DMS53 treated with DMSO at 0.1 percent for 48 hours (cell line): ENCODE measurements around the gene NUMBL.
"Not testable (repeated sequence)": the region's sequence is repeated elsewhere in the genome, so short reads cannot be mapped to it uniquely, and the experiment has no call there.

Experiments
- DNase-seq: peaks from one replicate; lab custom pipeline; 2025; ENCODE audit not compliant: unreplicated experiment; lab: John Stamatoyannopoulos, UW

NUMBL gene

DNA sequence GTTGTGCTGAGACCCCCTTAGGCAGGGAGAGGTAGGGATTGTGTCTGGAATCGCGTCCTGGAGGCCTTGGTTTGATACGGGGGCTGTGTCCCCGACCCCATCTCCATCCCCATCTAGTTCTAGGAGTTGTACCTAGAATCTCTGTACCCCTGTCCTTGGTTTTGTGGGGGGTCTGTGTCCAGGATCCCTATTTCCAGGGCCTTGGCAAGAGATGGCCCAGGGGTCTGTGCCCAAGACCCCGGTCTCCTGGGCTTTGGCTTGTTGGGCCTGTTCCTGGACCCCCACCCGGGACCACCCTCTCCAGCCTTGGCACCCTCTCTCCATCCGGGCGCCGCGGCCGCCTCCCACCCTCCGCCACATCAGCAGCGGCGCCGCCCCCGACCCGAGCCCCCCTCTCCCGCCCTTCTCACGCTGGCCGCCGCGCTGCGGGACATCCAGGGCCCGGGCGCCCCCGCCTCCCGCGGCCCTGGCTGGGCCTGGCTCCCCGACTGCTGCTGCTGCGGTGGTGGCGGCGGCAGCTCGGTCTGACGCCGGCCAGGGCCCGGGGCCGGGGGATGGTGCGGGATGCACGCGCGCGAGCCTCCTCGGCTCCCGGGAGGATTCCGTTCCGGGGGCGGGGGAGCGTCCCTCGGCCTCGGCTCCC lies at the start of gene NUMBL:
Gene NUMBL, minus strand, starts transcription at position 602 of the 643 bp plus-strand sequence. Its CDS starts 168 bp downstream, at position 434.
- no peak for DNase-seq

DNA sequence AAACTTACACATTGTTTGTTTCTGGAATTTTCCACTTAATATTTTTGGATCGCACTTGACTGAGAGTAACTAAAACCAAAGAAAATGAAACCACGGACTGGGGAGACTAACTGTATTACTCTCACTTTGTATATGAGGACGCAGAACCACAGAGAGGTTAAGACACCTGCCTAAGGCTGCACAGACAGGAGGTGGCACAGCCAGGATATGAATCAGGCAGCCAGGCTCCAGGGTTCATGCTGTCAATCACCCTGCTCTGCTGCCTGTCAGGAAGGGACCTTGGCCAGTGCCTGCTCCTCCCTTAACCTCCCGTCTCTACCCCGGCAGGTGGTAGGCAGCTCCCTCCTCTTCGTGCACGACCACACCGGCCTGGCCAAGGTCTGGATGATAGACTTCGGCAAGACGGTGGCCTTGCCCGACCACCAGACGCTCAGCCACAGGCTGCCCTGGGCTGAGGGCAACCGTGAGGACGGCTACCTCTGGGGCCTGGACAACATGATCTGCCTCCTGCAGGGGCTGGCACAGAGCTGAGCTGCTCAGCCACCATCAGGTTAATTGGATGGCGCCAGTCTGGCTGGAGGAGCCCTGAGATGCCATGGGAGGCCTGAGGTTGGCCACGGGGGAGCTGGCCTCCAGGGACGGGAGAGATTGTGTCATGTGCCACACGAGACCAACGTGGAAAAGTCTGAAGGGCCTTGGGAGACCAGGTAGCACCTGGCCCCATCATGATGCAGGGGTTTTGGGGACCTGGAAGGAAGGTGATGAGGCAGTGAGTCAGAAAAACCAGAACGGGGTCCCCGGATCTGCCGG lies 48.8 kb upstream of the NUMBL start:
- DNase-seq, result no peak

DNA sequence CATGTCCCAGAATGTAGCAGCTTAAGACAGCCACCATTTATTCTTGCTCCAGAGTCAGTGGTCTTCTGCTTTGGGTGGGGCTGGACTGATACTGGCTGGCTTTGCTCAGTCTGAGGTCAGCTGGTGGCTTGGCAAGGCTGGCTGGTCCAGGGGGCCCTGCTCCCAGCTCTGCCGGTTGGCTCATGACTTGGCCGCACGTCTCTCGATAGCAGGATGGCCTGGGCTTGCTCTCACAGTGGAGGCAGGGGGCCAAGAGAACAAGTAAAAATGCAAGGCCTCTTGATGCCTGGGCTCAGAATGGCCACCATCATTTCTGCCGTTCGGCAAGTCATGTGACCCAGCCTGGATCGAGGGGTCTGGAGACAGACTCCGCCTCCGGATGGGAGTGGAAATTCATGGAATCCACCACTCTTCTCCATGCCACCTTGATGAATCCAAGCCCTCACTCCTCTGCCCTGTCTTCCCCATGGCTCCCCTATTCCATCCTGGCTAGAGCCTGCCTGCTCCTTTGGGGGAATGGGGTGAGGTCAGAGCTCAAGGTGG lies 46.7 kb upstream of the NUMBL start:
- DNase-seq, result no peak

DNA sequence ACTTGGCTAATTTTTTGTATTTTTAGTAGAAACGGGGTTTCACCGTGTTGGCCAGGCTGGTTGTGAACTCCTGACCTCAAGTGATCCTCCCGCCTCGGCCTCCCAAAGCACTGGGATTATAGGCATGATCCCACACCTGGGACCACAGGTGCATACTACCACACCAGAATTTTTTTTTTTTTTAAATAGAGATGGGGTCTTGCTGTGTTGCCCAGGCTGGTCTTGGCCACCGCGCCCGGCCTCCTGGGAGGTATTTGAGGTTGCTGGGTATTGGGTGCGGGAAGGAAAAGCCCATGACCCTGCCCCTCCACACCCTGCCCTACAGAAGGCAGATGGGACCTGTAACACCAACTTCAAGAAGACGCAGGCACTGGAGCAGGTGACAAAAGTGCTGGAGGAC lies 46.2 kb upstream of the NUMBL start:
- DNase-seq, result no peak

DNA sequence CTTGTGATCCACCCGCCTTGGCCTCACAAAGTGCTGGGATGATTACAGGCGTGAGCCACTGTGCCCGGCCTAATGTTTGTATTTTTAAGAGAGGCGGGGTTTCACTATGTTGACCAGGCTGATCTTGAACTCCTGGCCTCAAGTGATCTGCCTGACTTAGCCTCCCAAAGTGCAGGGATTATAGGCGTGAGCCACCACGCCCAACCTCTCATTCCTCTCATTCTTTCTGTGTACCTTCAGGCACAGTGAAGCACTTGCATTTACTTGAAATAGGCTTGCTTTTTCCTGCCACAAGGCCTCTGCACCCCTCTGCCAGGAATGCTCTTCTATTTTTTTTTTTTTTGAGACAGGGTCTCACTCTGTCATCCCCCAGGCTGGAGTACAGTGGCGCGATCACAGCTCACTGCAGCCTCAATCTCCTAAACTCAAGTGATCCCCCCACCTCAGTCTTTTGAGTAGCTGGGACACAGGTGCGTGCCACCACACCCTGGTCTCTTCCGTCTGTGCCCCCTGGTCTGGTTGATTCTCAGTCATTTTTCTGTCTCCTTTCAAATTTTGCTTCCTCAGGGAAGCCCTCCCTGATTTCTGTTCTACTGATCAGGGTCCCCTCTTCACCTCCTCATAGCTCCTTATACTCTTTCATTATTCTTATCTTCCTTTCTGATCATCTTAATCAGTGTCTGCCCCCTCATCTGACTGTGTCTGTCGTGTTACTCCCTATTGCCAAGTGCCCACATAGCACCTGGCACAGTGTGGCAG lies 44.7 kb upstream of the NUMBL start:
- DNase-seq, result no peak

DNA sequence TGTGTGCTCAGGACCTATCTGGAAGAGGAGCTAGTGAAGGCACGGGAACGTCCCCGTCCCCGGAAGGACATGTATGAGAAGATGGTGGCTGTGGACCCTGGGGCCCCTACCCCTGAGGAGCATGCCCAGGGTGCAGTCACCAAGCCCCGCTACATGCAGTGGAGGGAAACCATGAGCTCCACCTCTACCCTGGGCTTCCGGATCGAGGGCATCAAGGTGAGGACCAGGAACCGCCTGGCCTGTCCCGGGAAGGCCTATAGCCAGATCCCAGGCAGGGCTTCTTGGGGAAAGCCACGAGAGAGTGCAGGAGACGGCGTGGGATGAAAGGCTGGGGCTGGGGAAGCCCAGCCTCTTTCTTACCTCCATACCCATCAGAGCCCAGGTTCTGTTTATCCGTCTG lies 42.7 kb upstream of the NUMBL start:
- DNase-seq, result no peak

DNA sequence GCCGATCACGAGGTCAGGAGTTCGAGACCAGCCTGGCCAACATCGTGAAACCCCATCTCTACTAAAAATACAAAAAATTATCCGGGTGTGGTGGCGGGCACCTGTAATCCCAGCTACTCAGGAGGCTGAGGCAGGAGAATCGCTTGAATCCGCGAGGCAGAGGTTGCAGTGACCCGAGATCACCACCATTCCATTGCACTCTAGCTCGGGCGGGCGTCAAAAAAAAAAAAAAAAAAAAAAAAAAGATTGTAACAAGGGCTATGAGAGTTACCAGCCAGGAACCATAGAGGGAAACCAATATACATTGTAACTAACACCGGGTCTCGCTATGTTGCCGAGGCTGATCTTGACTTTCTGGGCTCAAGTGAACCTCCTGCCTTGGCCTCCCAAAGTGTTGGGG lies 41.9 kb upstream of the NUMBL start:
- DNase-seq, result not testable (repeated sequence)

DNA sequence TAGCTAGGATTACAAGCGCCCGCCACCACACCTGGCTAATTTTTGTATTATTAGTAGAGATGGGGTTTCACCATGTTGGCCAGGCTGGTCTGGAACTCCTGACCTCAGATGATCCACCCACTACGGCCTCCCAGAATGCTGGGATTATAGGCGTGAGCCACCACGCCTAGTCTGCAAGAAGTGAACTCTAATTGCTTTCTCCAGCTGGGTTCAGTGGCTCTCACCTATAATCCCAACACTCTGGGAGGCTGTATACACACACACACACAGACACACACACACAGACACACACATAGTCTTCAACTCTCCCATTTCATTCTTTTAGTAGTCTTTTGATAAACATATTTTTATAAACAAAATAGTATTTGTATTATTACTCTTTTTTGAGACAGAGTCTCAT lies 39.6 kb upstream of the NUMBL start:
- DNase-seq, result not testable (repeated sequence)

DNA sequence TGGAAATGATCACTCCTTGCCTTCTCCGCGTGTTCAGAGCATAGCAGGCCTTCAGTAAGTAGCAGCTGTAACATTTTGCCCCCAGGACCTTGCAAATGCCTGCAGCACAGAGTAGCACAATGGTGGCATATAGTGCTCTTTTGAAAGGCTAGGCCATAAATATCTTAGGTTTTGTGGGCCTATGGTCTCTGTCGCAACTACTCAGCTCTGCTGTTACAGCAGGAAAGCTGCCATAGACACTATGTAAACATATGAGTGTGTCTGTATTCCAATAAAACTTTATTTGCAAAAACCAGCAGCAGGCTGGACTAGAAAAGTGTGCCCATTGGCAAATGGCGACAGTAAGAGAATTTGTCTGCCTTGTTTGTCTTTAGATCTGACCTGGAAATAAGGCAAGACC lies 35.8 kb upstream of the NUMBL start:
- no peak for DNase-seq

DNA sequence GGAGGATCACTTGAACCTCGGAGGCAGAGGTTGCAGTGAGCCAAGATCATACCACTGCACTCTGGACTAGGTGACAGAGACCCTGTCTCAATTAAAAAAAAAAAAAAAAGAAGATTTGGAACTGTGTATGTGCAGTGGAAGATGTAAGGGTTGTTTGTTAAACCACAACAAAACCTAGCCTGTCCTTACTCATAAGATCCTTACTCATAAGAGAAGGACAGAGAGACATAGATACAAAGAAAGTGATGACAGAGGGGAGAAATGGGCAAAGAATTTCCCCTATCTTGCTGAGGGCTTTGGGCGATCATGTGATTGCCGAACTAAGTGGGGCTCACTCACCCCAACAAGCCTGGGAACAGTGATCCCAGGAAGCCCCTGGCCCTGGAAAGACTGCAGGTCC lies 34.4 kb upstream of the NUMBL start:
- no peak for DNase-seq

DNA sequence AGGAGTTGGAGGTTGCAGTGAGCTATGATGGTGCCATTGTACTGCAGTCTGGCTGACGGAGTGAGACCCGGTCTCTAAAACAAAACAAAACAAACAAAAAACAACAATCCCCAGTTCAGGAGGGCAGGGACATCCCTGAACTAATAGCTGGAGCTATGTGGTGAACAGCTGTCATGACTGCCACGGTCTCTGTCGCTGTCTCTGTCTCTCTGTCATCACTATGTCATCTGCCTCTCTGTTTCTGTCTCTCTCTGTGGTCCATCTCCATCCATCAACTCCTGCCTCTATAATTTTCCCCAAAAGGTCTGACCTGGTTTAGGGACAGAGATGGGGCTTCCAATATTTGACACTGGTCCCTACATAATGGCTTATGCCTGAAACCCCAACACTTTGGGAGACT lies 33.9 kb upstream of the NUMBL start:
- no peak for DNase-seq

DNA sequence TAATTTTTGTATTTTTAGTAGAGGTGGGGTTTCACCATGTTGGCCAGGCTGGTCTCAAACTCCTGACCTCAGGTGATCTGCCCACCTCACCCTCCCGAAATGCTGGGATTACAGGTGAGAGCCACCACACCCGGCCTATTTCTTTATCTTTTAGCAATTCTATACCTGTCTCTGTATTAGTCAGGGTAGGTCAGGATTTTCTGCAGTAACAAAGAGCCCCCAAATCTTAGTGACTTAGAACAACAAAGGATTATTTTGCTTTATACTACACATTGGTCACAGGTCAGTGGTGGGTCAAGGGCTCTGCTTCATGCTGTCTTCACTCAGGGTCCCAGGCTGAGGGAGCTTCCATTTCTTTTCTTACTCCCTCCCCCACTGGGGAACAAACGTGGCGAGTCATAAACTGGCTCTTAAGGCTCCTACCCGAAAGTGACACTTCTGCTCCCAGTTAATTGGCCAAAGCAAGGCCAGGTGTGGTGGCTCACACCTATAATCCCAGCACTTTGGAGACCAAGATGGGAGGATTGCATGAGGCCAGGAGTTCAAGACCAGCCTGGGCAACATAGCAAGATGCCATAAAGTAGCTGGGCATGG lies 33.3 kb upstream of the NUMBL start:
- no peak for DNase-seq

DNA sequence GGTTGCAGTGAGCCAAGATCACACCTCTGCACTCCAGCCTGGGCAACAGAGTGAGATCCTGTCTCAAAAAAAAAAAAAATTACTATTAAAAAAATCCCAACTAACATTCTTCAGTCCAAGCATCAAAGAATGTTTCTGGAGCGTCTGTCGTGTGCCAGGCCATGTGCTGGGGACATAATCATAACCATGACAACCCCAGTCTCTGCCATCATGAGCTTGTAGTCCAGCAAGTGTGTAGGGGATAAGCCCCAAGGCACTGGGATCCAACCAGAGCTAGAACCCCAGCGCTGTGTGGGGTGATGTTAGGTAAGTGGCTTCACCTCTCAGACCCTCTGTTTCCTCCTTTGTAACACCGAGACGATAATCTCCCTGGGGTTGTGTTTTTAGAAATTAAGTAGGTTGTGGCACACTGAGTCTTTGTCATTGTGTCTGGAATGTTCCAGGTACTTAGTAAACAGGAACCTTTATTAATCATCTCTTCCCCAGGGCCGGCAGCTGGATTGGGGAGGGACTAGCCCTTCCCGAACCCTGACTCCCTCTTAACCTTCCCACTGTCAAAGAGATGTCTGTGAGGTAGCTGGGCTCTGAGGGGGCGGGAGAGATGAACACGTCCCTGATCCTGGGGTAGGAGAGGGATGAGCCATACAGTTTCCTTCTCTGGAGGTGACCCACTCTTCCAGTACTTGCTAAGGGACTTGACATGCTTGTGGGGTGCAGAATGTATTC lies 31.6 kb upstream of the NUMBL start:
- no peak for DNase-seq

DNA sequence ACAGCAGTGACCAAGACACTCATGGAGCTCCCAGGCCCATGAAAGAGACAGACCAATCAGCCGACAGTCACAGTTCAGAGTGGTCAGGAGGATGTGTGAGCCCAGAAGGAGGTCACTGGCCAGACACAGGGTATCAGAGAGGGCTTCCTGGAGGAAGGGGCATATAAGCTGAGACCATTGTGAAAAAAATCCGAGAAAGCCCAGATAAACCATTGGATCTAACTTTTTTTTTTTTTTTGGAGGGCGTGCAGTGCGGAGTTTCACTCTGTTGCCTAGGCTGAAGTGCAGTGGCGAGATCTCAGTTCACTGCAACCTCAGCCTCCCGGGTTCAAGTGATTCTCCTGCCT lies 30.7 kb upstream of the NUMBL start:
- no peak for DNase-seq

DNA sequence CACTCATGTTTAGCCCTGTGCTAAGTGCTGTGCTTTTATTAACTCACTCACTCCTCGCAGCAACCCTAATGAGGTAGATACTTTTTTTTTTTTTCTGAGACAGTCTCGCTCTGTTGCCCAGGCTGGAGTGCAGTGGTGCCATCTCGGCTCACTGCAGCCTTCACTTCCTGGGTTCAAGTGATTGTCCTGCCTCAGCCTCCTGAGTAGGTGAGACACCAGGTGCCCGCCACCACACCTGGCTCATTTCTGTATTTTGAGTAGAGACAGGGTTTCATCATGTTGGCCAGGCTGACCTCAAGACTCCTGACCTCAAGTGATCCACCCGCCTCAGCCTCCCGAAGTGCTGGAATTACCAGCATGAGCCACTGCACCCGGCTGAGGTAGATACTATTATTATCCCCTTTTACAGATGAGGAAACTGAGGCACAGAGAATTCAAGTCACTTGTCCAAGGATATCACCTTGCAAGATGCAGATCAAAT lies 29.0 kb upstream of the NUMBL start:
- no peak for DNase-seq

DNA sequence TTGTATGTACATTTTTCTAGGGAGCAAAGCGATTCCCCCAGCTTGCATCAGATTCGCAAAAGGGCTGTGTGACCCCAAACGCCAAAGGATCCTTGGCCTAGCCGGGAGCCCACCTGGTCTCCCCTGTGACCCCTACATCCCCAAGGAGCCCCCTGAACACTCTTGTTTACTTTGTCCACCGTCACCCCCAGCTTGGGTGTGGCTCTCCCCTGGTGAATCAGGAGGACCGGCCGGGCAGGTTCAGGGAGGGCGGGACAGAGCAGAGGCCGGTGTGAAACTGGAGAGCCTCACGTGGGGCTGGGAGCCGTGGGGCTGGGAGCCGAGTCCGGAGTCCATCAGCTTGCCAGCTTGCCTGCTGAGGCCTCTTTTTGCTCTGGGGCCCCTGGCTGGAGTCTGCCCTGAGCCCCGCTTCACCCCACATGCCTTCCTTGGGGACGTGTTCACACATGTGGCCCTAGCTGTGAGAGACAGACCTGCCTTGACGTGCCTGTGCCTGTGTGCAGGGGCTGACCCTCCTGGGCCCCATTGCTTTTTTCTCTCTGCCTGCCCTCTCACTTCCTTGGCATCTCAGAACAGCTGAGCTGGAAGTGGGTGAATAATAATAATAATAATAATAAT lies 28.4 kb upstream of the NUMBL start:
- peak; percentile 76 for DNase-seq

DNA sequence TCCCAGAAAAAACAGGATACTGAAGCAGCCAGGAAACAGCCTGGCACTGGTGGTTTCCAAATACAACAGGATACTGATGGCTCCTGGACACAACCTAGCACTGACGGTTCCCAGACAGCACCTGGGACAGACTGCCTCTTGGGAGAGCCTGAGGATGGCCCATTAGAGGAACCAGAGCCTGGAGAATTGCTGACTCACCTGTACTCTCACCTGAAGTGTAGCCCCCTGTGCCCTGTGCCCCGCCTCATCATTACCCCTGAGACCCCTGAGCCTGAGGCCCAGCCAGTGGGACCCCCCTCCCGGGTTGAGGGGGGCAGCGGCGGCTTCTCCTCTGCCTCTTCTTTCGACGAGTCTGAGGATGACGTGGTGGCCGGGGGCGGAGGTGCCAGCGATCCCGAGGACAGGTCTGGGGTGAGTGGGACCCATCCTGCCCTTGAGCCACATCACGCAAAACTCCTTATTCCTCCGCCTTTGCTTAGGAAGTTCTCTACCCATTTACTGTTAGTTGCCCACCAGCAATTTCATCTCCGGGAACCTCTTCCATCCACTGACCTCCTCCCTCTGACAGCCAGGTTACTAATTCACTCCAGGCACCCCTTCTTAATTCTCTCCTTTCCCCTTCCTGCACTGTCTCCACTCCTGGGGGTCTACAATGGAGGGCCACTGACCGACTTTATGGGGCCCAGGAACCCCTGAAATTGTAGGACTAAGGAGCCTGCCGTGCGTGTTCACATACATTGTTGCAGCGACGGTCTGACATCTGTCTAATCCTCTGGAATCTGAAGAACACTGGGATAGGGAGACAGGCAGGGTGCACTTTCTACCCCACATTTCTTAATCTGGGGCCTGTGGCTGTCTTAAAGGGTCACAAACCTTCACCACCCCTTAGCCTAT lies 27.7 kb upstream of the NUMBL start:
- DNase-seq, result peak; percentile 28

DNA sequence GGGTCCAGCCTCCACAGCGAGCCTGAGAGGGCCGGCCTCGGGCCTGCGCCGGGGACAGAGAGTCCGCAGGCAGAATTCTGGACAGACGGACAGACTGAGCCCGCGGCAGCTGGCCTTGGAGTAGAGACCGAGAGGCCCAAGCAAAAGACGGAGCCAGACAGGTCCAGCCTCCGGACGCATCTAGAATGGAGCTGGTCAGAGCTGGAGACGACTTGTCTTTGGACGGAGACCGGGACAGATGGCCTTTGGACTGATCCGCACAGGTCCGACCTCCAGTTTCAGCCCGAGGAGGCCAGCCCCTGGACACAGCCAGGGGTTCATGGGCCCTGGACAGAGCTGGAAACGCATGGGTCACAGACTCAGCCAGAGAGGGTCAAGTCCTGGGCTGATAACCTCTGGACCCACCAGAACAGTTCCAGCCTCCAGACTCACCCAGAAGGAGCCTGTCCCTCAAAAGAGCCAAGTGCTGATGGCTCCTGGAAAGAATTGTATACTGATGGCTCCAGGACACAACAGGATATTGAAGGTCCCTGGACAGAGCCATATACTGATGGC lies 27.0 kb upstream of the NUMBL start:
- DNase-seq, result peak; percentile 39
